Measurements from ENCODE around the gene MFSD2A. TPM values are rescaled to one million over a fixed set of nuclear protein-coding genes. Genes with fewer than 3 reads are reported as not detected.
"Not testable (repeated sequence)": the region's sequence is repeated elsewhere in the genome, so short reads cannot be mapped to it uniquely, and the experiment has no call there.

MFSD2A gene
- total RNA-seq, 1 experiment from 2014 or later, result 3.9 TPM

- BruUV-seq (replicated peaks), result no TSS peak
- TF ChIP-seq CTCF (IDR thresholded peaks at IDR 0.05; ENCODE audit: unreplicated experiment), result no peak
- Mint-ChIP-seq H3K4me3 (ENCODE audit: low read depth, unreplicated experiment) (no peak overlapping the region), H3K36me3 (ENCODE audit: insufficient read depth, unreplicated experiment) (no peaks in the 10 kb centered on the region), H3K4me1 (ENCODE audit: low read depth, unreplicated experiment) (no peaks in the 10 kb centered on the region), H3K9me3 (ENCODE audit: low read depth, unreplicated experiment) (no peaks in the 10 kb centered on the region), H3K27me3 (ENCODE audit: unreplicated experiment) (no peaks in the 10 kb centered on the region), H3K27ac (ENCODE audit: unreplicated experiment) (no peak overlapping the region)
- DNase-seq, result no peak
- intact Hi-C loops (cut with micrococcal nuclease; ENCODE audit: unreplicated experiment), result no loop called here
- CTCF ChIA-PET, result no interaction called here
Observed at GRCh38 chr1:40004857-40005256, 49.9 kb downstream of the MFSD2A start.

- CTCF ChIA-PET; H3K27me3 Mint-ChIP-seq (ENCODE audit: unreplicated experiment); DNase-seq; H3K9me3 Mint-ChIP-seq (ENCODE audit: low read depth, unreplicated experiment); H3K36me3 Mint-ChIP-seq (ENCODE audit: insufficient read depth, unreplicated experiment); intact Hi-C loops (cut with micrococcal nuclease; ENCODE audit: unreplicated experiment); H3K27ac Mint-ChIP-seq (ENCODE audit: unreplicated experiment); H3K4me1 Mint-ChIP-seq (ENCODE audit: low read depth, unreplicated experiment); BruUV-seq (replicated peaks); H3K4me3 Mint-ChIP-seq (ENCODE audit: low read depth, unreplicated experiment): not testable (repeated sequence)
Observed at GRCh38 chr1:40007481-40008034, 52.6 kb downstream of the MFSD2A start.

- H3K9me3 Mint-ChIP-seq (ENCODE audit: low read depth, unreplicated experiment), result no peaks in the 10 kb centered on the region
- H3K4me3 Mint-ChIP-seq (ENCODE audit: low read depth, unreplicated experiment), result no peak overlapping the region
- DNase-seq, result no peak
- H3K27me3 Mint-ChIP-seq (ENCODE audit: unreplicated experiment), result no peaks in the 10 kb centered on the region
- H3K36me3 Mint-ChIP-seq (ENCODE audit: insufficient read depth, unreplicated experiment), result no peaks in the 10 kb centered on the region
- no peak overlapping the region for H3K27ac Mint-ChIP-seq (ENCODE audit: unreplicated experiment)
- peaks cover 8% of the 10 kb centered on the region for H3K4me1 Mint-ChIP-seq (ENCODE audit: low read depth, unreplicated experiment)
- CTCF ChIA-PET, result no interaction called here
- intact Hi-C loops (cut with micrococcal nuclease; ENCODE audit: unreplicated experiment), result no loop called here
- BruUV-seq (replicated peaks), result no TSS peak
- no peak for TF ChIP-seq CTCF (IDR thresholded peaks at IDR 0.05; ENCODE audit: unreplicated experiment)
Observed at GRCh38 chr1:40011198-40011597, 56.3 kb downstream of the MFSD2A start.

DNA sequence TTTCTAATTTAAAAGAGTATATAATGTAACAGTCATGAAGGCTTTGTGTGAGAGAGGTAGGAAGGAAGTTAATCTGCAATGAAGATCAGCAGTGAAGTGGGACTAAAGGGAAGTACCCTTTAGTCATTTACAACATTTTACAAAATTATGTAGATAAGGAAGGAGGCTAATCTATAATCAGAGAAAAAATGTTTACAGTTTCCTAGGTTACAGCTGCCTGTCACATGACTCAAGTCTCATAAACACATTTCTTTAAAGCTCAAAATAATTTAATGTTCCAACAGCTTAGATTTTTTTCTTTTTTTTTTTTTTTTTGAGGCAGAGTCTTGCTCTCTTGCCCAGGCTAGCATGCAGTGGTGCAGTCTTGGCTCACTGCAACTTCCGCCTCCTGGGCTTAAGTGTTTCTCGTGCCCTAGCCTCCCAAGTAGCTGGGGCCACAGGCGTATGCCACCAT lies 59.3 kb downstream of the MFSD2A start:
- CTCF ChIA-PET, result interaction anchor here (0.6 kb wide), 1 partner anchor 1772 kb away, joined by 3 read pairs; no protein-coding TSS in a partner anchor
- no peak for DNase-seq
- no peaks in the 10 kb centered on the region for H3K27me3 Mint-ChIP-seq (ENCODE audit: unreplicated experiment)
- no TSS peak for BruUV-seq (replicated peaks)
- no peak overlapping the region for H3K4me3 Mint-ChIP-seq (ENCODE audit: low read depth, unreplicated experiment)
- intact Hi-C loops (cut with micrococcal nuclease; ENCODE audit: unreplicated experiment), result no loop called here
- H3K9me3 Mint-ChIP-seq (ENCODE audit: low read depth, unreplicated experiment), result peaks cover 3% of the 10 kb centered on the region
- H3K4me1 Mint-ChIP-seq (ENCODE audit: low read depth, unreplicated experiment), result peaks cover 8% of the 10 kb centered on the region
- no peak for TF ChIP-seq CTCF (IDR thresholded peaks at IDR 0.05; ENCODE audit: unreplicated experiment)
- no peaks in the 10 kb centered on the region for H3K36me3 Mint-ChIP-seq (ENCODE audit: insufficient read depth, unreplicated experiment)
- H3K27ac Mint-ChIP-seq (ENCODE audit: unreplicated experiment), result no peak overlapping the region

- intact Hi-C loops (cut with micrococcal nuclease; ENCODE audit: unreplicated experiment), result no loop called here
- no TSS peak for BruUV-seq (replicated peaks)
- no peak overlapping the region for H3K27ac Mint-ChIP-seq (ENCODE audit: unreplicated experiment)
- peaks cover 3% of the 10 kb centered on the region for H3K9me3 Mint-ChIP-seq (ENCODE audit: low read depth, unreplicated experiment)
- no peak for DNase-seq
- no peaks in the 10 kb centered on the region for H3K36me3 Mint-ChIP-seq (ENCODE audit: insufficient read depth, unreplicated experiment)
- peaks cover 8% of the 10 kb centered on the region for H3K4me1 Mint-ChIP-seq (ENCODE audit: low read depth, unreplicated experiment)
- H3K4me3 Mint-ChIP-seq (ENCODE audit: low read depth, unreplicated experiment), result no peak overlapping the region
- no peak for TF ChIP-seq CTCF (IDR thresholded peaks at IDR 0.05; ENCODE audit: unreplicated experiment)
- no peaks in the 10 kb centered on the region for H3K27me3 Mint-ChIP-seq (ENCODE audit: unreplicated experiment)
- CTCF ChIA-PET, result no interaction called here
Observed at GRCh38 chr1:40014812-40015594, 60.1 kb downstream of the MFSD2A start.

Data from Calu3 (cell line).